Neural progenitor cell (in vitro differentiated cells): Measurements from ENCODE around the gene ANKFY1. TPM values are rescaled to one million over a fixed set of nuclear protein-coding genes. Genes with fewer than 3 reads are reported as not detected.
A peak's percentile ranks its signal among the peaks of the same experiment; 100 is the strongest.

Experiments used
- DNase-seq: peaks from one replicate; pipeline ENCODE4 v3.0.0-alpha.2; 2016; ENCODE audit warnings: low spot score
- H2AFZ ChIP-seq: fragments of 200-600 bp; sonication (generic); replicated peaks from 2 replicates; pipeline ENCODE4 v1.6.1; 2016; ENCODE audit warnings: antibody characterized with exemption
- H3F3A ChIP-seq: fragments of 200-600 bp; sonication (generic); 2 replicates; pipeline ENCODE4 v1.6.1; 2016; ENCODE audit warnings: antibody characterized with exemption, low read depth
- H3K27ac ChIP-seq: fragments of 200-600 bp; sonication (generic); 2 replicates; pipeline ENCODE4 v1.5.1; 2016; ENCODE audit warnings: mild to moderate bottlenecking
- H3K27me3 ChIP-seq: fragments of 200-600 bp; sonication (generic); 2 replicates; pipeline ENCODE4 v1.6.1; 2016; ENCODE audit warnings: mild to moderate bottlenecking, moderate library complexity
- H3K36me3 ChIP-seq: fragments of 200-600 bp; sonication (generic); 2 replicates; pipeline ENCODE4 v1.5.1; 2016
- H3K4me1 ChIP-seq: fragments of 200-600 bp; sonication (generic); 2 replicates; pipeline ENCODE4 v1.6.1; 2016; ENCODE audit warnings: mixed run types
- H3K4me2 ChIP-seq: fragments of 200-600 bp; sonication (generic); 2 replicates; pipeline ENCODE4 v1.6.1; 2016
- H3K4me3 ChIP-seq: fragments of 200-600 bp; sonication (generic); 2 replicates; pipeline ENCODE4 v1.5.1; 2016
- H3K79me2 ChIP-seq: fragments of 200-600 bp; sonication (generic); 2 replicates; pipeline ENCODE4 v1.6.1; 2016; ENCODE audit warnings: low read depth
- H3K9ac ChIP-seq: fragments of 200-600 bp; sonication (generic); 2 replicates; pipeline ENCODE4 v1.6.1; 2016
- H3K9me3 ChIP-seq: fragments of 200-600 bp; sonication (generic); 2 replicates; pipeline ENCODE4 v1.5.1; 2016; ENCODE audit warnings: low read depth
- H4K20me1 ChIP-seq: fragments of 200-600 bp; sonication (generic); 2 replicates; pipeline ENCODE4 v1.6.1; 2016; ENCODE audit warnings: low read depth
- H3K27ac Mint-ChIP-seq: 3 replicates; pipeline ENCODE4 v1.8.0; 2021; ENCODE audit warnings: mixed read lengths
- H3K27me3 Mint-ChIP-seq: 2 replicates; pipeline ENCODE4 v1.8.0; 2022; ENCODE audit warnings: low read depth, mild to moderate bottlenecking, inconsistent platforms, moderate library complexity, mixed read lengths; ENCODE audit not compliant: insufficient read depth
- H3K36me3 Mint-ChIP-seq: 3 replicates; pipeline ENCODE4 v1.8.0; 2021; ENCODE audit warnings: mixed read lengths
- H3K4me1 Mint-ChIP-seq: 3 replicates; pipeline ENCODE4 v1.8.0; 2021; ENCODE audit warnings: mixed read lengths
- H3K4me3 Mint-ChIP-seq: 3 replicates; pipeline ENCODE4 v1.8.0; 2021; ENCODE audit warnings: mild to moderate bottlenecking, moderate library complexity, mixed read lengths
- H3K9me3 Mint-ChIP-seq: 3 replicates; pipeline ENCODE4 v1.8.0; 2020; ENCODE audit warnings: mixed read lengths
- CTCF ChIP-seq: fragments of 200-600 bp; sonication (generic); IDR thresholded peaks from 2 replicates; pipeline ENCODE4 v1.5.1; 2017; ENCODE audit warnings: antibody characterized with exemption, mild to moderate bottlenecking
- EZH2 ChIP-seq: fragments of 200-600 bp; sonication (generic); IDR thresholded peaks from 2 replicates; pipeline ENCODE4 v1.6.1; 2017; ENCODE audit warnings: antibody characterized with exemption, mild to moderate bottlenecking, moderate library complexity
- EZH2phosphoT487 ChIP-seq: fragments of 200-600 bp; sonication (generic); IDR thresholded peaks from 2 replicates; pipeline ENCODE4 v1.6.1; 2017; ENCODE audit warnings: antibody characterized with exemption
- total RNA-seq: library from RNA; depleted of rRNA; stranded (reverse); fragments of >200 nt; gene quantifications from 2 replicates; pipeline ENCODE4 v1.2.3, GENCODE V29; 2015; ENCODE audit warnings: low replicate concordance

Gene ANKFY1
- total RNA-seq, 1 donor from 2014 or later = 39.8 TPM

GRCh38 chr17:4146641-4147040 lies 117.1 kb downstream of the ANKFY1 start:
- H3K4me3 ChIP-seq = no peak overlapping the region
- DNase-seq = no peak
- no peaks in the 10 kb centered on the region for H3K9me3 ChIP-seq
- H3K79me2 ChIP-seq = peaks cover 16% of the 10 kb centered on the region
- Mint-ChIP-seq H3K4me3 (no peak overlapping the region), H3K27ac (no peak overlapping the region), H3K36me3 (peaks cover 4% of the 10 kb centered on the region), H3K4me1 (peaks cover 10% of the 10 kb centered on the region), H3K27me3 (peaks cover 2% of the 10 kb centered on the region), H3K9me3 (no peaks in the 10 kb centered on the region)
- no peaks in the 10 kb centered on the region for H3K27me3 ChIP-seq
- peaks cover 10% of the 10 kb centered on the region for H3F3A ChIP-seq
- no peak overlapping the region for H3K4me2 ChIP-seq
- H3K4me1 ChIP-seq = peaks cover 4% of the 10 kb centered on the region
- H3K27ac ChIP-seq = no peak overlapping the region
- no peak overlapping the region for H3K9ac ChIP-seq
- no peaks in the 10 kb centered on the region for H3K36me3 ChIP-seq
- no peak for TF ChIP-seq CTCF
- TF ChIP-seq EZH2 = no peak
- no peak for TF ChIP-seq EZH2phosphoT487
- no peak overlapping the region for H2AFZ ChIP-seq
- H4K20me1 ChIP-seq = peaks cover 10% of the 10 kb centered on the region

DNA sequence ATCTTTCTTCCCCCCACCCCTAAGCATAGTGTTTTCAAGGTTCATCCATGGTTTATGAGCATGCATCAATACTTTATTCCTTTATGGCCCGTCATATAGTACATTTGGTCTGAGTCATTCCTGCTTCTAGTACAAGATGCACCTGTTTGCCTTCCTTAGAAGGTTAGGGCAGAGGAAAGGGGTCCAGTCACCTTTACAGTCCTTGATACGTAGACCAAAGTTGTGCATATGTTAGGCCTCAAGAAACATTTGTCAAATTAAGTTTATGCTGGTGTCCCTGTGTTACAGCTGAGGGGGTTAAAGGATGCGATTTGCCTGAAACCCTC lies 119.4 kb downstream of the ANKFY1 start:
- Histone ChIP-seq H4K20me1 (peaks cover 12% of the 10 kb centered on the region), H3F3A (peaks cover 10% of the 10 kb centered on the region), H3K9ac (peak overlapping the region; percentile 83), H3K27ac (no peak overlapping the region), H2AFZ (no peak overlapping the region), H3K4me3 (peak overlapping the region; percentile 94), H3K27me3 (no peaks in the 10 kb centered on the region), H3K4me1 (peaks cover 8% of the 10 kb centered on the region), H3K4me2 (peak overlapping the region; percentile 70), H3K36me3 (no peaks in the 10 kb centered on the region), H3K79me2 (peaks cover 38% of the 10 kb centered on the region), H3K9me3 (no peaks in the 10 kb centered on the region)
- Mint-ChIP-seq H3K4me3 (peak overlapping the region; percentile 97), H3K4me1 (peaks cover 15% of the 10 kb centered on the region), H3K27me3 (peaks cover 2% of the 10 kb centered on the region), H3K9me3 (no peaks in the 10 kb centered on the region), H3K27ac (peak overlapping the region; percentile 99), H3K36me3 (no peaks in the 10 kb centered on the region)
- TF ChIP-seq EZH2phosphoT487 (no peak), EZH2 (no peak), CTCF (no peak)
- DNase-seq = no peak

DNA sequence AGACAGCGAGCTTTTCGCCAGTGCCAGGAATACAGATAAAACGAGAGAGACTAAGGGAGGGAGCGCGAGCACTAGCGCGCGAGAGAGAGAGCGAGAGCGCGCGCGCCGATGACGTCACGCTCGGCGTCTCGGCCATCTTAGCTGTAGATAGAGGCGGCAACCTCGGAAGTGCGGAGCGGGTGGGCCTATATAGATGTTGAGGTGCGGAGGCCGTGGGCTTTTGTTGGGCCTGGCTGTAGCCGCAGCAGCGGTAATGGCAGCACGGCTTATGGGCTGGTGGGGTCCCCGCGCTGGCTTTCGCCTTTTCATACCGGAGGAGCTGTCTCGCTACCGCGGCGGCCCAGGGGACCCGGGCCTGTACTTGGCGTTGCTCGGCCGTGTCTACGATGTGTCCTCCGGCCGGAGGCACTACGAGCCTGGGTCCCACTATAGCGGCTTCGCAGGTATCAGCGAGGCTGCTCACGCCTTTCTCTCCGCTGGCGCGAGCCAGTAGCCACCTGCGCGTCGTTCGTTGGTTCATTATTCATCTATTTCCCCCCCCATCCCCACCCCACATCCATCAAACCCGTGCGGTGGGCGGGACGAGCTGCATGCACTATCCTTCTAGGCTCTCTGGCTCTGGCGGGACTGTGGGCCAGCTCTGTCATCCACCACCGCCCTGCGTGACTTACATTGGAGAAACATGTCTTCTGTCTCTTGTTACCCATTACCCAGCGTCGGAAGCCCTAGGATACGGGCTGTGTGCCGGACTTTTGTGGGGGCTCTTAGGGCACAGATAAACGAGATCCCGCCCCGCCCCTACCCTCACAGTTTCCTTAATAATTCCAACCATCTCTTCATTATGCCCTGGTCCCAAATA lies 120.0 kb downstream of the ANKFY1 start:
- Histone ChIP-seq H3K79me2 (peaks cover 40% of the 10 kb centered on the region), H3F3A (peaks cover 10% of the 10 kb centered on the region), H3K27ac (peak overlapping the region; percentile 97), H3K4me3 (peak overlapping the region; percentile 94), H2AFZ (peak overlapping the region; percentile 52), H3K9ac (peak overlapping the region; percentile 83), H3K4me2 (peak overlapping the region; percentile 70), H4K20me1 (peaks cover 12% of the 10 kb centered on the region), H3K4me1 (peaks cover 8% of the 10 kb centered on the region), H3K36me3 (no peaks in the 10 kb centered on the region), H3K9me3 (no peaks in the 10 kb centered on the region), H3K27me3 (no peaks in the 10 kb centered on the region)
- TF ChIP-seq EZH2 (no peak), EZH2phosphoT487 (no peak), CTCF (no peak)
- peak; percentile 97 for DNase-seq
- Mint-ChIP-seq H3K27me3 (peaks cover 2% of the 10 kb centered on the region), H3K36me3 (no peaks in the 10 kb centered on the region), H3K9me3 (no peaks in the 10 kb centered on the region), H3K27ac (peak overlapping the region; percentile 99), H3K4me3 (peak overlapping the region; percentile 97), H3K4me1 (peaks cover 15% of the 10 kb centered on the region)
